Measurements from ENCODE around the gene LAMC1.

LAMC1 gene

DNA sequence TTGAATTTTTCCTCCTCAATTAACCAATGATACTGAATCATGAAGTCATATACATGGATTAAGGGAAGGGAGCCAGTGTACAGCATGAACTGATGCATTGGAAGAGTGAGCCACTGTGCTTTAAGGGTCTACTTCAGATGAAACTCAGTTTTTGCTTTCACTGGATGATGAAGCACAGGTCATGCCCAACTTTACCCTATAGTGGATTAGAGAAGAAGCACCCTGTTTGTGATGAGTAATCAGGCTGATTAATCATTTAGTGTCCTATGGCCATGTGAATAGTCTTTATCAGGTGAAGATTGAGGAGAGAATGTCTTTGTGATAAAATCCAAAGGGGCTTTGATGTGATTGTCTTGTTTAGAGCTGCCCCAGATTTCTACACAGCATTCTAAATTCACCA is 24.7 kb upstream of the LAMC1 start:
- Histone ChIP-seq H3K9ac (ENCODE audit: low read length) (no peak overlapping the region), H3K4me1 (ENCODE audit: control insufficient read depth, insufficient read depth, low read length) (no peaks in the 10 kb centered on the region), H3K9me3 (ENCODE audit: control insufficient read depth, insufficient read depth, low read depth, low read length) (no peaks in the 10 kb centered on the region), H3K27me3 (ENCODE audit: control insufficient read depth, insufficient read depth, low read length) (no peaks in the 10 kb centered on the region), H3K36me3 (ENCODE audit: control insufficient read depth, insufficient read depth, low read length) (no peaks in the 10 kb centered on the region), H3K4me3 (ENCODE audit: low read depth, low read length) (no peak overlapping the region), H3K27ac (ENCODE audit: low read depth, low read length) (no peak overlapping the region)

DNA sequence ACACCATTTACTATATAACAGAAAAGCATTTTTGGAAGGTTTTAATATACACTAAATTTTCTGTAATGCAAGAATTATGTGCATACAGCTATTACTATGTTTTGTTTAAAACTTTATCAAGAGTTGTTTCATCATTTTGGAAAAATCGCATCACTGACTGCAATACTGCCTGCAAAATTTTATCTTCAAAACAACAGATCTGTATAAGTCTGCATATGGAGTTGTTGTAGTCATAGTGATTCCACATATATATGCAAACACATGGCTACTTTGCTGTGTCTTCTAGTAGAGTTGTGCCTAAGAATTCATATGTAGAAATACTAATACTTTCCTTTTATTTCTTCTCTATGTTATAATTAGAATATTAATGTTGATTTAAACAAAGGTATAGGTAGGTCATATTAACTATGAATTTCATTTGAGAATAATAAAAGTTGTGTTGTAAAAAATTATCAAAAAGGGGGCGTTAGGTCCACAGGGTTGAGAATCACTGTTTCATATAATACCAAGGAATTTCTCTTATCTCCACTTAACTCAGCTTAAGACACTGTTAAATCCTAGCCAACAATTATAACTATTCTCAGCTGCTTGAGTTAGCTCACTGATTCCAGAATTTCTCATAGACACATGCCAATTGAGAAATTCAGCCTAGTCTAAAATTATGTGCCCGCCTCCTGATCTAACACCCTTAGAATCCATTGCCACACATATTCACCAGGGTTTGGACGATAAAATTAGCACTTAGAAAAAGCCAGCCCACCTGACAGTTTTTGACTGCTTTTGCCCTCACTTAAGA is 22.9 kb upstream of the LAMC1 start:
- no peaks in the 10 kb centered on the region for H3K9me3 ChIP-seq (ENCODE audit: control insufficient read depth, insufficient read depth, low read depth, low read length)

DNA sequence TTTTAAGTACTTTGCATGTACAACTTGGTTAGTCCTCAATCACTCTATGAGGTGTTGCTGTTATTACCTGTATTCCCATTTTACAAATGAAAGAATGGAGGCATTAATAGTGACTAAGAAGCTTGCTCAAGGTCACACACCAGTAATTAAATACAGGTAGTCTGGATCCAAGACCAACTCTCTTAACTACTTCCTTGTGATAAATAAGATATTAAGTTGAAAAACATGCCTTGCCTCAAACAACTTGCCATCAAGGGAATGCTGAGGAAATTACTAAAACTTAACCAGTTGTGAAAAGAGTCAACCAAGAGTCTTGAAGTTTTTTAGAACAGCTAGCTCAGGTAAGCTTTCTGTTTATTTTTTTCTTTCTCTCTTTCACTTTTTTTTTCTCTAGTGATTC is 21.0 kb upstream of the LAMC1 start:
- no peak overlapping the region for H3K9ac ChIP-seq (ENCODE audit: low read length)
- H3K27ac ChIP-seq (ENCODE audit: low read depth, low read length), result no peak overlapping the region
- no peaks in the 10 kb centered on the region for H3K36me3 ChIP-seq (ENCODE audit: control insufficient read depth, insufficient read depth, low read length)

More for the DNA sequence above, 22.9 kb upstream of the LAMC1 start:
- Histone ChIP-seq H3K27me3 (ENCODE audit: control insufficient read depth, insufficient read depth, low read length) (no peaks in the 10 kb centered on the region), H3K36me3 (ENCODE audit: control insufficient read depth, insufficient read depth, low read length) (no peaks in the 10 kb centered on the region), H3K4me1 (ENCODE audit: control insufficient read depth, insufficient read depth, low read length) (no peaks in the 10 kb centered on the region), H3K4me3 (ENCODE audit: low read depth, low read length) (no peak overlapping the region), H3K9ac (ENCODE audit: low read length) (no peak overlapping the region), H3K27ac (ENCODE audit: low read depth, low read length) (no peak overlapping the region)

DNA sequence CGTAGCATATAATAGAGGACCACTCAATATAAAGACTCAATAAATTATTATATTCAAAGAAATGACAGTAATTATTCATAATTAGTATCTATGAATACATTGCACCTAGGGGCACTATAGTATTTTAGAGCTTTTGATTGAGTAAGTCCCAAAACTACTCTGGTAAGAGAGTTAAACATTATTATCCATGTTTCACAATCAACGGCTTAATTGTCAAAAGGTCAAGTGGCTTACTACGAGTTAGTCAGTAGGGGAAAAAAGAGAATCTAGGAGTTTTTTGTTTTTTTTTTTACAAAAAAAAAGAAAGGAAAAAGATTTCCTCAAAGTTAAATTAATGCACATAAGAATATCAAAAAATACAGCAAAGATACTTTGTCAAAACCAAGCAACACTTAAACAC is 20.4 kb upstream of the LAMC1 start:
- no peaks in the 10 kb centered on the region for H3K27me3 ChIP-seq (ENCODE audit: control insufficient read depth, insufficient read depth, low read length)
- no peaks in the 10 kb centered on the region for H3K36me3 ChIP-seq (ENCODE audit: control insufficient read depth, insufficient read depth, low read length)
- H3K9me3 ChIP-seq (ENCODE audit: control insufficient read depth, insufficient read depth, low read depth, low read length), result no peaks in the 10 kb centered on the region
- H3K9ac ChIP-seq (ENCODE audit: low read length), result no peak overlapping the region
- H3K4me1 ChIP-seq (ENCODE audit: control insufficient read depth, insufficient read depth, low read length), result no peaks in the 10 kb centered on the region
- H3K27ac ChIP-seq (ENCODE audit: low read depth, low read length), result no peak overlapping the region
- H3K4me3 ChIP-seq (ENCODE audit: low read depth, low read length), result no peak overlapping the region

More for the DNA sequence above, 21.0 kb upstream of the LAMC1 start:
- Histone ChIP-seq H3K9me3 (ENCODE audit: control insufficient read depth, insufficient read depth, low read depth, low read length) (no peaks in the 10 kb centered on the region), H3K4me1 (ENCODE audit: control insufficient read depth, insufficient read depth, low read length) (no peaks in the 10 kb centered on the region), H3K27me3 (ENCODE audit: control insufficient read depth, insufficient read depth, low read length) (no peaks in the 10 kb centered on the region), H3K4me3 (ENCODE audit: low read depth, low read length) (no peak overlapping the region)

DNA sequence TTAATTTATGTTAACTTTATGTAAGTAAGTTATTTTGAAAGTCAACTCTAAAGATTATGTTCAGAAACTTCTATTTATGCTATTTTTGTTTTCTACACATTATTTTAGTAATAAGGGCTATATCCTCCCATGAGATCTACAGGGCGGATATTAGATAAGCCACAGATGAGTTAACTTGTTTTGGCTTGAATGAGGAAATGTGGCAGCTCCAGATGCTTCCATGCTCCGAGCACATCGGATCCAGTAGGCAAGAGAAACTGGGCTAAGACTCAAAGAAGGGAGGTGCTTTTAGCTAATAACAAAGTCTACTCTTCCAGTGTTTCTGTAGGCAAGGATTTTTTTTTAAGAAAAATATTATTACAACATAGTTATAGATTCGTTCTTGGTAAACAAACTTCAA is 20.0 kb upstream of the LAMC1 start:
- H3K9ac ChIP-seq (ENCODE audit: low read length), result no peak overlapping the region
- H3K27ac ChIP-seq (ENCODE audit: low read depth, low read length), result no peak overlapping the region
- no peaks in the 10 kb centered on the region for H3K36me3 ChIP-seq (ENCODE audit: control insufficient read depth, insufficient read depth, low read length)
- no peaks in the 10 kb centered on the region for H3K9me3 ChIP-seq (ENCODE audit: control insufficient read depth, insufficient read depth, low read depth, low read length)
- no peaks in the 10 kb centered on the region for H3K4me1 ChIP-seq (ENCODE audit: control insufficient read depth, insufficient read depth, low read length)
- H3K4me3 ChIP-seq (ENCODE audit: low read depth, low read length), result no peak overlapping the region
- no peaks in the 10 kb centered on the region for H3K27me3 ChIP-seq (ENCODE audit: control insufficient read depth, insufficient read depth, low read length)

DNA sequence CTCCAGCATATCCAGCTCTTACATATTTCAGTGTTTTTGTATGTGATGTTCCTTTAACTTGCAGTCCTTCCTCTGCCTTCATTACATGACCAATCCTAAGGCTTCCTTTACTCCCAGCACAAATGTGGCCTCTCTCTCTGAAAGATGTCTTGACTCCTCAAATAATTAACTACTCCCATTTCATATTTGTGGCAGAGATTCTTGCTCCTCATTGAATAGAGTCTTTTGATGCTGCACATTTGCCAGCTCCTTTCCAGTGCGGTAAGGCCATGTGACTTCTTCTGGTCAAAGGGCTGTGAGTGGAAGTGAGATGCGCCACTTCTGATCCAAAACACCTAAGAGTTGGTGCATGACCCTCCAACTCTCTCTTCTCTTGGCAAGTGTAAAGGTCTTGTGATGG is 19.1 kb upstream of the LAMC1 start:
- Histone ChIP-seq H3K27me3 (ENCODE audit: control insufficient read depth, insufficient read depth, low read length) (no peaks in the 10 kb centered on the region), H3K9me3 (ENCODE audit: control insufficient read depth, insufficient read depth, low read depth, low read length) (no peaks in the 10 kb centered on the region), H3K9ac (ENCODE audit: low read length) (no peak overlapping the region), H3K4me1 (ENCODE audit: control insufficient read depth, insufficient read depth, low read length) (no peaks in the 10 kb centered on the region), H3K4me3 (ENCODE audit: low read depth, low read length) (no peak overlapping the region), H3K27ac (ENCODE audit: low read depth, low read length) (no peak overlapping the region), H3K36me3 (ENCODE audit: control insufficient read depth, insufficient read depth, low read length) (no peaks in the 10 kb centered on the region)

DNA sequence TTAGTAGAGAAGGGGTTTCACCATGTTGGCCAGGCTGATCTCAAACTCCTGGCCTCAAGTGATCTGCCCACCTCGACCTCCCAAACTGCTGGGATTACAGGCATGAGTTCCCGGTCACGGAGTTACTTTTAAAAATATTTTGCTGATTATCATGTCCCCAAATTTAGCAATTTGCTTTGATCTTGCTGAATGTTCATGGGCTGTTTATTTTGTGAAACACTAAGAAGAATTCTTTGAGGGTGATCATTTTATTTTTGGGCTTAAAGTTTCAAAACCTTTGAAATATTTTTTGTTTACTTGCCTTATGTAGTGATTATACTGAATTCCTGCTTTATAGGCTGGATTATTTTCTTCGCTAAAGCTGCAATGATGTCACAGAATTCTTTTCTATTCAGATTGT is 11.4 kb upstream of the LAMC1 start:
- H3K36me3 ChIP-seq (ENCODE audit: control insufficient read depth, insufficient read depth, low read length), result no peaks in the 10 kb centered on the region
- no peak overlapping the region for H3K27ac ChIP-seq (ENCODE audit: low read depth, low read length)
- no peaks in the 10 kb centered on the region for H3K27me3 ChIP-seq (ENCODE audit: control insufficient read depth, insufficient read depth, low read length)
- H3K4me3 ChIP-seq (ENCODE audit: low read depth, low read length), result no peak overlapping the region
- no peak overlapping the region for H3K9ac ChIP-seq (ENCODE audit: low read length)
- H3K4me1 ChIP-seq (ENCODE audit: control insufficient read depth, insufficient read depth, low read length), result no peaks in the 10 kb centered on the region
- peaks cover 5% of the 10 kb centered on the region; the same call in 1 of the 2 replicates for H3K9me3 ChIP-seq (ENCODE audit: control insufficient read depth, insufficient read depth, low read depth, low read length)

DNA sequence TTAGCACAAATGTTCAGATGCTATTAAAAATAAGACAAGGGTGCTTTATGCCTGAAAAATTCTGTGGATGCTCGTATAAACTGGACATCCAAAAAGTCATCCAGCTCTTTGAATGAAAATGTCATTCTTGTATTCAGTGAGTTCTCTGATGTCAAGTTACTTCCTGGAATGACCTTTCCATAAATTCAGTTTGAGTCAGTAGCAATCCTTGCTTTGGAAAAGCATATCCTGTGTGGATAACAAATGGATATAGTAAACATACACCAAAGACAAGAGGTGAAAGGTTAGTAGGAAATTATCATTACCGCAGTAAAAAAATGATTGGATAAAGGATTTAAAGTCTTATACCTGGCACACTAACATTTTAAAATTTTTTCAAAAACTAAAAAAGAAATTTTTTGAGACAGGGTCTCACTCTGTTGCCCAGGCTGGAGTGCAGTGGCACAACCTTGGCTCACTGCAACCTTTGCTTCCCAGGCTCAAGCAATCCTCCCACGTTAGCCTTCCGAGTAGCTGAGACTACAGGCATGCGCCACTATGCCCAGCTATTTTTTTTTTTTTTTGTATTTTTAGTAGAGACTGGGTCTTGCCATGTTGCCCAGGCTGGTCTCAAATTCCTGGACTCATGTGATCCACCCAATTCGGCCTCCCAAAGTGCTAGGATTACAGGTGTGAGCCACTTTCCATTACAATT is 10.8 kb upstream of the LAMC1 start:
- H3K4me3 ChIP-seq (ENCODE audit: low read depth, low read length), result no peak overlapping the region
- peaks cover 5% of the 10 kb centered on the region; the same call in 1 of the 2 replicates for H3K9me3 ChIP-seq (ENCODE audit: control insufficient read depth, insufficient read depth, low read depth, low read length)
- no peaks in the 10 kb centered on the region for H3K4me1 ChIP-seq (ENCODE audit: control insufficient read depth, insufficient read depth, low read length)
- no peak overlapping the region for H3K9ac ChIP-seq (ENCODE audit: low read length)
- H3K27ac ChIP-seq (ENCODE audit: low read depth, low read length), result no peak overlapping the region
- H3K36me3 ChIP-seq (ENCODE audit: control insufficient read depth, insufficient read depth, low read length), result no peaks in the 10 kb centered on the region
- H3K27me3 ChIP-seq (ENCODE audit: control insufficient read depth, insufficient read depth, low read length), result no peaks in the 10 kb centered on the region

DNA sequence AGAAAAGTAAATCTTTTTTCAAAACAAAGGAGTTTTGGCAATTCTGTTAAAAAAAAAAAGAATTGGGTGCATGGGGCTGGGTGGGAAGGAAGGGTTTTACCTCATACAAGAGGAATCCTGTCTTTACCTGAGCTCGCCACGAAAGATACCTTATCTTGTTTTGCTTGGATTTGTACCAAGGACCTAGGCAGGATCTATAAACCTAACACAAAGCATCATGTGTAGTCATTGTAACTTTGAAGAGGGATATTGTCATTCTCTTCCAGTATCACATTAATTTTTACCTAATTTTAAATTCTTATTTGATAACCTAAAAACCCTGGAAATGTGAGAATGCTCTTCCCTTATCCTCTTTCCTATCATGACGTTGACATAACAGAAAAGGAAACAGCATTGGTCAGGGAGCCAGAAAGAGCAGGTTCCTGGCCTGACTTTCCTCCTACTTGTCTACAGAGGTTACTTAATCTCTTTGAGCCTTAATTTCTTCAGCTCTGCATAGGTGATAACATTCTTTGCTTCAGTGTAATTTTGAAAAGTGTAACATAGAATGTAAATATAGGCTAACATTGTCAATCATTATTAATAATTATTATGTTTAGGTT is 4.0 kb upstream of the LAMC1 start:
- H3K9me3 ChIP-seq (ENCODE audit: control insufficient read depth, insufficient read depth, low read depth, low read length), result no peaks in the 10 kb centered on the region
- H3K36me3 ChIP-seq (ENCODE audit: control insufficient read depth, insufficient read depth, low read length), result no peaks in the 10 kb centered on the region
- no peak overlapping the region for H3K9ac ChIP-seq (ENCODE audit: low read length)
- H3K27ac ChIP-seq (ENCODE audit: low read depth, low read length), result no peak overlapping the region
- H3K27me3 ChIP-seq (ENCODE audit: control insufficient read depth, insufficient read depth, low read length), result no peaks in the 10 kb centered on the region
- H3K4me3 ChIP-seq (ENCODE audit: low read depth, low read length), result no peak overlapping the region
- H3K4me1 ChIP-seq (ENCODE audit: control insufficient read depth, insufficient read depth, low read length), result peaks cover 2% of the 10 kb centered on the region; the same call in 1 of the 2 replicates

DNA sequence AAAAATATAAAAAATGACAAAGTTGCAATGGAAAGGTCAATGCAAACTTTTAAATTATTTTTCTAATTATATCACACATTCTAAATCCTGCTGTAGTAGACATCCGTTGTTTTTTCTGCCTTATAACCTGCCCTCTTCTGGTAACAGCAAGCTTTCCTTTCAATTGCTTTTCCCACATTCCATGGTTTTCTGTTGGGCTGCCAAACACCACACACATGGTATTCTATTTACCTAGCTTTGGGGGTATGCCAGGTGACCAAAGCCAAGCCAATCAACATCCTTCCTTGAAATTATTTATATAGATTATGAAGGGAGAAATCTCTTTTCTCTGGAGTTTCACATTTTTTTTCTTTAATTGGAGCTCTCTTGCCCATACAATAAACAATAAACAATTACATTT is 3.4 kb upstream of the LAMC1 start:
- peaks cover 6% of the 10 kb centered on the region for H3K4me1 ChIP-seq (ENCODE audit: control insufficient read depth, insufficient read depth, low read length)
- H3K27ac ChIP-seq (ENCODE audit: low read depth, low read length), result no peak overlapping the region
- no peaks in the 10 kb centered on the region for H3K9me3 ChIP-seq (ENCODE audit: control insufficient read depth, insufficient read depth, low read depth, low read length)
- H3K9ac ChIP-seq (ENCODE audit: low read length), result no peak overlapping the region
- H3K4me3 ChIP-seq (ENCODE audit: low read depth, low read length), result no peak overlapping the region
- H3K36me3 ChIP-seq (ENCODE audit: control insufficient read depth, insufficient read depth, low read length), result no peaks in the 10 kb centered on the region
- no peaks in the 10 kb centered on the region for H3K27me3 ChIP-seq (ENCODE audit: control insufficient read depth, insufficient read depth, low read length)
